NCI-H2029 treated with DMSO at 0.1 percent for 48 hours (cell line): Measurements from ENCODE around the gene PRKAG2.
"Not testable (repeated sequence)": the region's sequence is repeated elsewhere in the genome, so short reads cannot be mapped to it uniquely, and the experiment has no call there.

Experiments used
- DNase-seq: peaks from one replicate; lab custom pipeline; 2025; lab: John Stamatoyannopoulos, UW

PRKAG2 gene

GRCh38 chr7:151767557-151767956, 109.4 kb downstream of the PRKAG2 start:
- no peak for DNase-seq

GRCh38 chr7:151764056-151764920, 112.6 kb downstream of the PRKAG2 start:
- DNase-seq = no peak

GRCh38 chr7:151763420-151763984, 113.4 kb downstream of the PRKAG2 start:
- DNase-seq = no peak

GRCh38 chr7:151762583-151763245, 114.2 kb downstream of the PRKAG2 start:
- DNase-seq = no peak

GRCh38 chr7:151761957-151762356, 115.0 kb downstream of the PRKAG2 start:
- DNase-seq = no peak

GRCh38 chr7:151761231-151761630, 115.7 kb downstream of the PRKAG2 start:
- DNase-seq = no peak

GRCh38 chr7:151759591-151760042, 117.3 kb downstream of the PRKAG2 start:
- peak; percentile 52 for DNase-seq

GRCh38 chr7:151758622-151759540, 118.0 kb downstream of the PRKAG2 start:
- no peak for DNase-seq

- DNase-seq = no peak
Observed at GRCh38 chr7:151757274-151757673, 119.6 kb downstream of the PRKAG2 start.

- DNase-seq = no peak
Observed at GRCh38 chr7:151756866-151757265, 120.0 kb downstream of the PRKAG2 start.

- DNase-seq = no peak
Observed at GRCh38 chr7:151756076-151756731, 120.7 kb downstream of the PRKAG2 start.

GRCh38 chr7:151755131-151755801, 121.6 kb downstream of the PRKAG2 start:
- no peak for DNase-seq

GRCh38 chr7:151754688-151755130, 122.2 kb downstream of the PRKAG2 start:
- no peak for DNase-seq

GRCh38 chr7:151754142-151754590, 122.7 kb downstream of the PRKAG2 start:
- no peak for DNase-seq

- no peak for DNase-seq
Observed at GRCh38 chr7:151752816-151753595, 123.9 kb downstream of the PRKAG2 start.

- no peak for DNase-seq
Observed at GRCh38 chr7:151752037-151752436, 124.9 kb downstream of the PRKAG2 start.

GRCh38 chr7:151748733-151749132, 128.2 kb downstream of the PRKAG2 start:
- no peak for DNase-seq

- DNase-seq = not testable (repeated sequence)
Observed at GRCh38 chr7:151748021-151748420, 128.9 kb downstream of the PRKAG2 start.

GRCh38 chr7:151745706-151746105, 131.2 kb downstream of the PRKAG2 start:
- DNase-seq = no peak
